ENCODE data around the gene ATL3.

DNA sequence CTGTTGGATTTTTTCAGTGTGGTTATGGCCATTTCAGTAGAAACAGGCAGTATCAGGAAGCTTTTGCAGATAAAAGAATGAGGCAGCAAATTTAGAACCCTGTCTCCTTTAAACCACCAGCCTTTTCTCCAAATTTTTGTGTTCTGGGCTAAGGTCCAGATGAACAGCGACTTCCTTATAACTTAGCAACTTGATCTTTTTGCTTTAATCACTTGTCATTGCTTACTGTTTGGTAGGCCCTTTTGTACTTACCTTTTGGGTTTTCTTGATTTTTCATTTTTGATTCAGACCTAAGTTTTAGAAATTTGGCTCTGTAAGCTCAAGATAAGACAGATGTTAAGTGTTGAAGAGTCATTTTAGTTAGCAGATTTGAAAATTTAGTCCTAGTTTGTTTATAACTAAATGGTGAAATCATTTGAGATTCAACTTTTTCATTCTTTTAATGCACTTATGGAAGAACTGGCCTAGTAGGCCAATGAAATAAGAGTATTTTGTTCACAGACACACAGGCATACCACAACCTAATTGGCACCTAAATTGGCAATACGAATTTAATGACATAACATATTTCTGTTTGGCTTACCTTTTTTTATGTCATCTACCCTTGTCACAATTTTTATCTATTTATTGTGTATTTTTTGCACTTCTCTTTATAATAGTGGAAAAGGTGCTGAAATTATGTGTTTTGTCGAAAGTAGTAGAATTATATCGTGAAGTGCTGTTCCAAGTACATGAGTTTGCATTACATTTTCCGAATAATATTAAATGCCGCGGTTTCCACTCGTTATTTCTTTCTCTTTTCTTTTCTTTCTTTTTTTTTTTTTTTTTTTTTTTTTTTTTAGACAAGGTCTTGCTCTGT is 12.2 kb upstream of the ATL3 start:
- TF ChIP-seq, protein P1, sequence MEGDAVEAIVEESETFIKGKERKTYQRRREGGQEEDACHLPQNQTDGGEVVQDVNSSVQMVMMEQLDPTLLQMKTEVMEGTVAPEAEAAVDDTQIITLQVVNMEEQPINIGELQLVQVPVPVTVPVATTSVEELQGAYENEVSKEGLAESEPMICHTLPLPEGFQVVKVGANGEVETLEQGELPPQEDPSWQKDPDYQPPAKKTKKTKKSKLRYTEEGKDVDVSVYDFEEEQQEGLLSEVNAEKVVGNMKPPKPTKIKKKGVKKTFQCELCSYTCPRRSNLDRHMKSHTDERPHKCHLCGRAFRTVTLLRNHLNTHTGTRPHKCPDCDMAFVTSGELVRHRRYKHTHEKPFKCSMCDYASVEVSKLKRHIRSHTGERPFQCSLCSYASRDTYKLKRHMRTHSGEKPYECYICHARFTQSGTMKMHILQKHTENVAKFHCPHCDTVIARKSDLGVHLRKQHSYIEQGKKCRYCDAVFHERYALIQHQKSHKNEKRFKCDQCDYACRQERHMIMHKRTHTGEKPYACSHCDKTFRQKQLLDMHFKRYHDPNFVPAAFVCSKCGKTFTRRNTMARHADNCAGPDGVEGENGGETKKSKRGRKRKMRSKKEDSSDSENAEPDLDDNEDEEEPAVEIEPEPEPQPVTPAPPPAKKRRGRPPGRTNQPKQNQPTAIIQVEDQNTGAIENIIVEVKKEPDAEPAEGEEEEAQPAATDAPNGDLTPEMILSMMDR (IDR thresholded peaks at IDR 0.05) = no peak
- no peak for TF ChIP-seq POLR2A (IDR thresholded peaks at IDR 0.05)
- TF ChIP-seq POLR2AphosphoS5 (IDR thresholded peaks at IDR 0.05) = no peak

All from stomach (tissue), 4 donors.